A549 (cell line): ENCODE results near the gene CELF6. TPM values are rescaled to one million over a fixed set of nuclear protein-coding genes. Genes with fewer than 3 reads are reported as not detected.

Experiments
- ATAC-seq, 2 experiments: fragments of 200-7000 bp in 1 of 2; fragments of >200 bp in 1 of 2; cut with Nextera tagmentation in 1 of 2; cut with Tn5 transposase in 1 of 2; 3 replicates each; pipeline versions ENCODE4 v1.8.0 to v1.9.1; 2018 to 2020; ENCODE audit warnings: mild to moderate bottlenecking in 1 of 2, moderate library complexity in 1 of 2
- CTCF ChIA-PET: fragments of 300-600 bp; sonication (Branson Sonifier 250); formaldehyde crosslinking; extraction: SDS; loops from one replicate; lab custom pipeline; 2021; ENCODE audit warnings: antibody characterized with exemption, inconsistent platforms; lab: Yijun Ruan, JAX
- POLR2A ChIA-PET: fragments of 350-600 bp; formaldehyde crosslinking; extraction: SDS; loops from one replicate; lab custom pipeline; 2021; ENCODE audit warnings: antibody characterized with exemption, inconsistent platforms; lab: Yijun Ruan, JAX
- DNase-seq, 2 experiments: peaks; one replicate each; pipeline versions ENCODE4 v3.0.0 to v3.0.0-alpha.2; 2011 to 2016; ENCODE audit warnings: low read depth in 1 of 2, low spot score in 1 of 2
- FAIRE-seq: peaks from 2 replicates; lab custom pipeline; 2011; peaks lifted over from hg19 to GRCh38; lab: Jason Lieb, UNC
- H3K27ac ChIP-seq, 2 experiments: fragments of >200 bp; sonication (Bioruptor Twin); formaldehyde crosslinking; 3 replicates each; pipeline ENCODE4 v1.5.1; 2016 to 2017
- H3K4me1 ChIP-seq: fragments of >200 bp; sonication (Bioruptor Twin); formaldehyde crosslinking; 3 replicates; pipeline ENCODE4 v1.6.1; 2016
- H3K4me2 ChIP-seq: fragments of >200 bp; sonication (Bioruptor Twin); formaldehyde crosslinking; 3 replicates; pipeline ENCODE4 v1.6.1; 2016
- H3K4me3 ChIP-seq: fragments of >200 bp; sonication (Bioruptor Twin); formaldehyde crosslinking; 3 replicates; pipeline ENCODE4 v1.5.1; 2016
- H3K9me3 ChIP-seq: fragments of >200 bp; sonication (Bioruptor Twin); formaldehyde crosslinking; 3 replicates; pipeline ENCODE4 v1.6.1; 2016
- BCL3 ChIP-seq: fragments of >200 bp; sonication (Bioruptor Twin); formaldehyde crosslinking; IDR thresholded peaks from 3 replicates; pipeline ENCODE4 v1.6.1; 2016
- CBX8 ChIP-seq: fragments of 200-600 bp; sonication (generic); IDR thresholded peaks from 2 replicates; pipeline ENCODE4 v1.6.1; 2016
- EHF ChIP-seq: fragments of 250-450 bp; sonication (Bioruptor Pico); IDR thresholded peaks from 2 replicates; pipeline ENCODE4 v1.5.0; 2020; ENCODE audit warnings: mild to moderate bottlenecking
- EHMT2 ChIP-seq: fragments of 200-600 bp; sonication (generic); IDR thresholded peaks from 2 replicates; pipeline ENCODE4 v1.6.1; 2016; ENCODE audit warnings: antibody characterized with exemption, low read depth, mild to moderate bottlenecking, moderate library complexity
- ESRRA ChIP-seq: fragments of 150-350 bp; IDR thresholded peaks from 2 replicates; pipeline ENCODE4 v1.6.1; 2014; ENCODE audit warnings: mild to moderate bottlenecking, low read length, borderline replicate concordance
- FOXS1 ChIP-seq: fragments of 250-450 bp; sonication (Bioruptor Pico); IDR thresholded peaks from 2 replicates; pipeline ENCODE4 v1.5.0; 2020; ENCODE audit warnings: mild to moderate bottlenecking, moderate library complexity
- GATA3 ChIP-seq: IDR thresholded peaks from 2 replicates; pipeline ENCODE4 v1.6.1; 2012; ENCODE audit warnings: borderline replicate concordance
- KDM5A ChIP-seq: fragments of 200-600 bp; sonication (generic); IDR thresholded peaks from 2 replicates; pipeline ENCODE4 v1.6.1; 2016; ENCODE audit warnings: antibody characterized with exemption, mild to moderate bottlenecking
- MAFK ChIP-seq: fragments of 450-650 bp; IDR thresholded peaks from 2 replicates; pipeline ENCODE4 v1.6.1; 2014; ENCODE audit not compliant: partially characterized antibody
- POLR2A ChIP-seq: IDR thresholded peaks from 2 replicates; pipeline ENCODE4 v1.6.1; 2012; ENCODE audit warnings: mild to moderate bottlenecking, low read length
- RAD21 ChIP-seq, 2 experiments: fragments of >200 bp in 1 of 2; sonication (Bioruptor Twin) in 1 of 2; formaldehyde crosslinking in 1 of 2; IDR thresholded peaks in 1 of 2; conservative IDR thresholded peaks in 1 of 2; 2 replicates in 1 of 2; 3 replicates in 1 of 2; pipeline ENCODE4 v1.6.1; 2012 to 2018; ENCODE audit warnings: inconsistent platforms in 1 of 2
- RARB ChIP-seq: fragments of 250-450 bp; sonication (Bioruptor Pico); IDR thresholded peaks from 2 replicates; pipeline ENCODE4 v1.8.0; 2021; ENCODE audit warnings: mild to moderate bottlenecking, moderate library complexity
- REST ChIP-seq: fragments of 200-600 bp; sonication (generic); IDR thresholded peaks from 2 replicates; pipeline ENCODE4 v1.6.1; 2016; ENCODE audit warnings: antibody characterized with exemption, mild to moderate bottlenecking, moderate library complexity
- RFX5 ChIP-seq: fragments of 450-650 bp; IDR thresholded peaks from 2 replicates; pipeline ENCODE4 v1.7.1; 2014; ENCODE audit warnings: antibody characterized with exemption, mild to moderate bottlenecking, moderate library complexity
- RNF2 ChIP-seq: fragments of 200-600 bp; sonication (generic); IDR thresholded peaks from 2 replicates; pipeline ENCODE4 v1.6.1; 2016; ENCODE audit warnings: low read depth, mild to moderate bottlenecking, antibody characterized with exemption, moderate library complexity, borderline replicate concordance
- SMC3 ChIP-seq: fragments of >200 bp; sonication (Bioruptor Twin); formaldehyde crosslinking; IDR thresholded peaks from 3 replicates; pipeline ENCODE4 v1.6.1; 2018; ENCODE audit warnings: inconsistent platforms
- SREBF2 ChIP-seq: fragments of 450-650 bp; IDR thresholded peaks from 2 replicates; pipeline ENCODE4 v1.6.1; 2014; ENCODE audit warnings: mild to moderate bottlenecking, moderate library complexity
- TFCP2L1 ChIP-seq: fragments of 250-450 bp; sonication (Bioruptor Pico); IDR thresholded peaks from 2 replicates; pipeline ENCODE4 v1.5.0; 2021; ENCODE audit warnings: mild to moderate bottlenecking
- TP53 ChIP-seq: fragments of 250-450 bp; sonication (Bioruptor Pico); IDR thresholded peaks from 2 replicates; pipeline ENCODE4 v1.5.0; 2021; ENCODE audit warnings: mild to moderate bottlenecking, moderate library complexity
- ZC3H11A ChIP-seq: fragments of 450-650 bp; IDR thresholded peaks from 2 replicates; pipeline ENCODE4 v1.6.1; 2014; ENCODE audit warnings: antibody characterized with exemption, mild to moderate bottlenecking
- WGBS: methylation state at CpG from one replicate; pipeline ENCODE4 v1.1.6; 2017; ENCODE audit errors: missing lambda C conversion rate; 5-methylcytosine and 5-hydroxymethylcytosine counted together
- polyA plus RNA-seq, 4 experiments: library from polyadenylated mRNA; depleted of rRNA in 3 of 4; stranded (reverse); fragments of >200 nt; fragmentation: RNase III in 1 of 4; extraction: RNeasy Plus Mini Kit Qiagen cat#74134 plus additional on column Dnase treatment in 1 of 4; gene quantifications; 2 replicates in 3 of 4; 3 replicates in 1 of 4; pipeline ENCODE4 v1.2.3, GENCODE V29; 2011 to 2017
- TF ChIP-seq, protein P1 (sequence below): fragments of >200 bp; sonication (Bioruptor Twin); formaldehyde crosslinking; IDR thresholded peaks from 3 replicates; pipeline ENCODE4 v1.5.1; 2016
- TF ChIP-seq, protein P2 (sequence below): fragments of 150-350 bp; IDR thresholded peaks from 2 replicates; pipeline ENCODE4 v1.6.1; 2014; ENCODE audit warnings: low read depth, mild to moderate bottlenecking, low read length
- TF ChIP-seq, protein P3 (sequence below): fragments of 250-450 bp; sonication (Bioruptor Pico); IDR thresholded peaks from 2 replicates; pipeline ENCODE4 v1.5.0; 2021; ENCODE audit warnings: mild to moderate bottlenecking, moderate library complexity, borderline replicate concordance
- TF ChIP-seq, protein P4 (sequence below): fragments of 250-450 bp; sonication (Bioruptor Pico); IDR thresholded peaks from 2 replicates; pipeline ENCODE4 v1.5.0; 2020; ENCODE audit warnings: low read depth, mild to moderate bottlenecking, moderate library complexity

The CELF6 gene
- polyA plus RNA-seq, 2 of the 4 experiments (the other 2 are of a cell fraction): 0.16 TPM; not detected in 1

DNA sequence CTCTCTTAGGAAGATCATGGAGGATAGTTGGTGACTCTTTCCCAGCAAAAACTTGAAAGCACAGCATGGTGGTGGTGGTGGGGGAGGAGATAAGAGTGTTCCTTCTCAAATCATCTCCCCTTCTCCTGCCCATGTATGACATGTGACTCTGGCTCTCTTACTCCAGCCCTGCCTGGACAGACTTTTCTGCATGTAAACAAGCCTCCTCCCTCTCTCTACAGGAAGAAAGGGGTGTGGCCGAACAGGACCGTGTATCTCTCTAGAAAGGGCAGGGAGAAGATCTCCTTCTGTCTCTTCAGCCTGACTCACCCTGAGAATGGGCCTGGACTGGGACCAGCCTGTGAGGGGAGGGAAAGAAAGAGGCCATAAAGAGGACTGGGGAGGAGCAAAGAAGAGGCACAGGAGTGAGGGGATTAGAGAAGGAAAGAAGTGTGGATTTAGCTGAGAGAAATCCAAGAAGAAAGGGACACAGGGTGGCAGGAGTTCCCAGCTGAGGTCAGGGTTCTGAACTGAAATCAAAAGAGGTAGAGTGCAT lies 1.5 kb downstream of the CELF6 start:
- Histone ChIP-seq H3K4me3 (no peak overlapping the region), H3K4me2 (no peak overlapping the region), H3K9me3 (peaks cover 3% of the 10 kb centered on the region; the same call in 2 of the 3 replicates), H3K4me1 (no peaks in the 10 kb centered on the region), H3K27ac (no peak overlapping the region)
- ATAC-seq: no peak
- TF ChIP-seq RFX5 (no peak), TFCP2L1 (no peak), GATA3 (no peak), CBX8 (no peak), ZC3H11A (no peak), KDM5A (no peak), EHF (CRISPR knock-in tag) (no peak), RNF2 (no peak), SREBF2 (no peak), RARB (CRISPR knock-in tag) (no peak), FOXS1 (CRISPR knock-in tag) (no peak), RAD21 (conservative IDR thresholded peaks at IDR 0.05 in 1 of 2, IDR thresholded peaks at IDR 0.05 in 1 of 2) (no peak), BCL3 (no peak), TP53 (CRISPR knock-in tag) (no peak), EHMT2 (no peak)
- TF ChIP-seq, protein P1, sequence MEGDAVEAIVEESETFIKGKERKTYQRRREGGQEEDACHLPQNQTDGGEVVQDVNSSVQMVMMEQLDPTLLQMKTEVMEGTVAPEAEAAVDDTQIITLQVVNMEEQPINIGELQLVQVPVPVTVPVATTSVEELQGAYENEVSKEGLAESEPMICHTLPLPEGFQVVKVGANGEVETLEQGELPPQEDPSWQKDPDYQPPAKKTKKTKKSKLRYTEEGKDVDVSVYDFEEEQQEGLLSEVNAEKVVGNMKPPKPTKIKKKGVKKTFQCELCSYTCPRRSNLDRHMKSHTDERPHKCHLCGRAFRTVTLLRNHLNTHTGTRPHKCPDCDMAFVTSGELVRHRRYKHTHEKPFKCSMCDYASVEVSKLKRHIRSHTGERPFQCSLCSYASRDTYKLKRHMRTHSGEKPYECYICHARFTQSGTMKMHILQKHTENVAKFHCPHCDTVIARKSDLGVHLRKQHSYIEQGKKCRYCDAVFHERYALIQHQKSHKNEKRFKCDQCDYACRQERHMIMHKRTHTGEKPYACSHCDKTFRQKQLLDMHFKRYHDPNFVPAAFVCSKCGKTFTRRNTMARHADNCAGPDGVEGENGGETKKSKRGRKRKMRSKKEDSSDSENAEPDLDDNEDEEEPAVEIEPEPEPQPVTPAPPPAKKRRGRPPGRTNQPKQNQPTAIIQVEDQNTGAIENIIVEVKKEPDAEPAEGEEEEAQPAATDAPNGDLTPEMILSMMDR: no peak
- TF ChIP-seq, protein P2, sequence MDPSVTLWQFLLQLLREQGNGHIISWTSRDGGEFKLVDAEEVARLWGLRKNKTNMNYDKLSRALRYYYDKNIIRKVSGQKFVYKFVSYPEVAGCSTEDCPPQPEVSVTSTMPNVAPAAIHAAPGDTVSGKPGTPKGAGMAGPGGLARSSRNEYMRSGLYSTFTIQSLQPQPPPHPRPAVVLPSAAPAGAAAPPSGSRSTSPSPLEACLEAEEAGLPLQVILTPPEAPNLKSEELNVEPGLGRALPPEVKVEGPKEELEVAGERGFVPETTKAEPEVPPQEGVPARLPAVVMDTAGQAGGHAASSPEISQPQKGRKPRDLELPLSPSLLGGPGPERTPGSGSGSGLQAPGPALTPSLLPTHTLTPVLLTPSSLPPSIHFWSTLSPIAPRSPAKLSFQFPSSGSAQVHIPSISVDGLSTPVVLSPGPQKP: no peak
- POLR2A ChIA-PET: no interaction called here
- CTCF ChIA-PET: interaction anchor here (0.9 to 1.3 kb wide), 4 partner anchors 8 to 352 kb away, joined by 3 read pairs; no protein-coding TSS in a partner anchor
- no peak for FAIRE-seq
- peak in 1 of 2 experiments; percentile 11 for DNase-seq
- WGBS: 8% methylated on average over 2 of the region's 2 CpGs

DNA sequence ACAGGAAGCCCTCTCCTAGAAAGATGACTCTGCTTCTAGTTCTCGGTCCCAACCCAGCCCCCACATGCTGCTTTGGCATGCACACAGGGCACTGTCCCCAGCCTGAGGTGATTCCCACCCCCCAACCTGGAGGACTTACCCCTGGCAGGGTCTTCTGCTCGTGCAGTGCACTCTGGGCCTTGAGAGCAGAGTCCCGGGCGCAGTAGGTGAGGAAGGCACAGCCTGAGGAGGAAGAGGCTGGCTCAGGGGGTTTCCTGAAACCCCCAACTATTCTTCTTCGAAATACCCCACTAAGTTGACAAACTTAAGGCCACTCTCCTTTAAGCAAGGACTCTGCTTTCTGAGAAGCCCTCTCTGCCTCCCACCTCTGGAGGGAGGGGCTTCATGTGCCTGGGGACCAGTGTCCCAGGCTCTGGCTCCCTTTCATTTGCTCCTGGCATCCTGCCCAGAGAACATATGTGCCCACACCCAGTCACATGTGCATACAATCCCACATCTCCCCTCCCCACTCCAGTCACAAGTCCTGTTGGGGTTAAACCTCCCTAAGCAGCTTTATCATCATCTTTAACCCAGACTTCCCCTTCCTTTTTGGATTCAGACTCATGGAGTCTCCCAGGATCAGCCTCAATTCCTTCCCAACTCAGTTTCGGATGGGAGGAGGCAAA lies 4.1 kb downstream of the CELF6 start:
- Histone ChIP-seq H3K27ac (no peak overlapping the region), H3K4me3 (no peak overlapping the region), H3K4me2 (no peak overlapping the region), H3K9me3 (no peaks in the 10 kb centered on the region), H3K4me1 (no peaks in the 10 kb centered on the region)
- ChIA-PET CTCF (interaction anchor here (2.3 to 4.4 kb wide), 2 partner anchors 10 to 24 kb away, joined by 11 to 39 read pairs; no protein-coding TSS in a partner anchor), POLR2A (no interaction called here)
- FAIRE-seq (no peak), DNase-seq (no peak), ATAC-seq (no peak)
- no peak for TF ChIP-seq SMC3
- TF ChIP-seq TFCP2L1: no peak
- no peak for TF ChIP-seq REST
- TF ChIP-seq EHMT2: no peak
- TF ChIP-seq, protein P3, sequence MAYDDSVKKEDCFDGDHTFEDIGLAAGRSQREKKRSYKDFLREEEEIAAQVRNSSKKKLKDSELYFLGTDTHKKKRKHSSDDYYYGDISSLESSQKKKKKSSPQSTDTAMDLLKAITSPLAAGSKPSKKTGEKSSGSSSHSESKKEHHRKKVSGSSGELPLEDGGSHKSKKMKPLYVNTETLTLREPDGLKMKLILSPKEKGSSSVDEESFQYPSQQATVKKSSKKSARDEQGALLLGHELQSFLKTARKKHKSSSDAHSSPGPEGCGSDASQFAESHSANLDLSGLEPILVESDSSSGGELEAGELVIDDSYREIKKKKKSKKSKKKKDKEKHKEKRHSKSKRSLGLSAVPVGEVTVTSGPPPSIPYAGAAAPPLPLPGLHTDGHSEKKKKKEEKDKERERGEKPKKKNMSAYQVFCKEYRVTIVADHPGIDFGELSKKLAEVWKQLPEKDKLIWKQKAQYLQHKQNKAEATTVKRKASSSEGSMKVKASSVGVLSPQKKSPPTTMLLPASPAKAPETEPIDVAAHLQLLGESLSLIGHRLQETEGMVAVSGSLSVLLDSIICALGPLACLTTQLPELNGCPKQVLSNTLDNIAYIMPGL (CRISPR knock-in tag): no peak
- no peak for TF ChIP-seq MAFK
- TF ChIP-seq, protein P4, sequence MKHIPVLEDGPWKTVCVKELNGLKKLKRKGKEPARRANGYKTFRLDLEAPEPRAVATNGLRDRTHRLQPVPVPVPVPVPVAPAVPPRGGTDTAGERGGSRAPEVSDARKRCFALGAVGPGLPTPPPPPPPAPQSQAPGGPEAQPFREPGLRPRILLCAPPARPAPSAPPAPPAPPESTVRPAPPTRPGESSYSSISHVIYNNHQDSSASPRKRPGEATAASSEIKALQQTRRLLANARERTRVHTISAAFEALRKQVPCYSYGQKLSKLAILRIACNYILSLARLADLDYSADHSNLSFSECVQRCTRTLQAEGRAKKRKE: no peak
- no peak for TF ChIP-seq POLR2A
- TF ChIP-seq ESRRA: no peak
- 6% methylated on average over 6 of the region's 6 CpGs for WGBS
